ENCODE data around the gene SBK2.

- TF ChIP-seq CTCF (IDR thresholded peaks at IDR 0.05; ENCODE audit: low read length) (no peak), EZH2phosphoT487 (IDR thresholded peaks at IDR 0.05; ENCODE audit: low read length) (no peak), EZH2 (optimal IDR thresholded peaks at IDR 0.05; ENCODE audit: low read depth, low read length) (no peak)
Measured at GRCh38 chr19:55520691-55521292, 16.1 kb downstream of the SBK2 start.

Measured in MM.1S (cell line).